Ovary (tissue), 10 donors: ENCODE data around the gene WIF1. TPM values are rescaled to one million over a fixed set of nuclear protein-coding genes. Genes with fewer than 3 reads are reported as not detected.

Experiments
- DNase-seq, 5 donors: peaks; one replicate each; pipeline ENCODE4 v3.0.0-alpha.2; 2019 to 2020
- H3K27ac ChIP-seq, 2 donors: fragments of 200-600 bp; one replicate each; pipeline versions ENCODE4 v1.5.1 to v1.8.0; 2019 to 2022
- H3K27me3 ChIP-seq: fragments of 200-600 bp; one replicate; pipeline ENCODE4 v1.8.0; 2022
- H3K36me3 ChIP-seq: fragments of 200-600 bp; sonication (generic); one replicate; pipeline ENCODE4 v1.5.1; 2019
- H3K4me1 ChIP-seq: one replicate; pipeline ENCODE4 v1.8.1; 2013; ENCODE audit warnings: mild to moderate bottlenecking, moderate library complexity; ENCODE audit not compliant: insufficient read depth
- H3K4me3 ChIP-seq: fragments of 200-600 bp; sonication (generic); one replicate; pipeline ENCODE4 v1.5.1; 2017
- H3K9me3 ChIP-seq, 2 donors: fragments of 200-600 bp in 1 of 2; sonication (generic) in 1 of 2; one replicate each; pipeline versions ENCODE4 v1.5.1 to v1.8.1; 2013 to 2019; ENCODE audit warnings: mild to moderate bottlenecking in 1 of 2, moderate library complexity in 1 of 2
- EP300 ChIP-seq: sonication (generic); formaldehyde crosslinking; IDR thresholded peaks from one replicate; pipeline ENCODE4 v1.6.1; 2017; ENCODE audit warnings: antibody characterized with exemption
- POLR2A ChIP-seq: fragments of 450-650 bp; IDR thresholded peaks from one replicate; pipeline ENCODE4 v1.6.1; 2017; ENCODE audit warnings: antibody characterized with exemption, mild to moderate bottlenecking, moderate library complexity
- WGBS, 3 donors: extraction: QIAGEN DNeasy Blood & Tissue Kit in 1 of 3; methylation state at CpG; one replicate each; pipeline versions ENCODE4 v1.1.5 to v1.1.7; 2013 to 2017; 5-methylcytosine and 5-hydroxymethylcytosine counted together
- intact Hi-C, 4 donors: fragments of 100-400 bp; cut with DNase I; formaldehyde crosslinking; loops; one replicate each; pipeline versions ENCODE4 v1.11.0 to v1.15.1; 2022 to 2023
- long read RNA-seq, 3 donors: library from polyadenylated mRNA in 2 of 3; unstranded in 2 of 3; transcript quantifications; one replicate each; pipeline ENCODE4 v2.0.0 and lab custom pipeline, GENCODE V29; 2021 to 2026
- polyA plus RNA-seq, 2 donors: library from polyadenylated mRNA; stranded (reverse); fragments of 200-250 nt in 1 of 2; fragments of 350-450 nt in 1 of 2; fragmentation: Illumina TruSeq in 1 of 2; extraction: RNeasy Lipid Tissue Mini Kit (QIAGEN cat#74804) in 1 of 2; gene quantifications; one replicate each; pipeline ENCODE4 v1.2.3, GENCODE V29; 2013 to 2014
- total RNA-seq, 7 donors: library from RNA; depleted of rRNA in 2 of 7; stranded (reverse); fragments of >200 nt in 2 of 7; fragmentation: NEBNext Ultra II Directional in 3 of 7; extraction: Animal tissue kit (Norgen Biotek cat#: 25700) in 3 of 7; gene quantifications; one replicate each; pipeline versions ENCODE4 v1.1.0 to v1.2.4, GENCODE V29; 2016 to 2023
- TF ChIP-seq, protein P1 (sequence below), 3 donors: fragments of 450-650 bp in 2 of 3; fragments of 200-600 bp in 1 of 3; IDR thresholded peaks; one replicate each; pipeline versions ENCODE4 v1.5.1 to v1.8.0; 2016 to 2022; ENCODE audit warnings: antibody characterized with exemption in 3 of 3, mild to moderate bottlenecking in 1 of 3
- donor health status: DM: no; HTN: no; CAD: no; lungs with moderate emphysema.
- donor health status: DM: no; HTN: no; CAD: no.
- donor health status: Bipolar disorder and iron deficiency.
- donor health status: DM: yes; HTN: yes; CAD: no.
- donor health status: DM: no; HTN: no; CAD: no.
- donor health status: DM: yes; HTN: yes; CAD: no.

WIF1 gene, protein sequence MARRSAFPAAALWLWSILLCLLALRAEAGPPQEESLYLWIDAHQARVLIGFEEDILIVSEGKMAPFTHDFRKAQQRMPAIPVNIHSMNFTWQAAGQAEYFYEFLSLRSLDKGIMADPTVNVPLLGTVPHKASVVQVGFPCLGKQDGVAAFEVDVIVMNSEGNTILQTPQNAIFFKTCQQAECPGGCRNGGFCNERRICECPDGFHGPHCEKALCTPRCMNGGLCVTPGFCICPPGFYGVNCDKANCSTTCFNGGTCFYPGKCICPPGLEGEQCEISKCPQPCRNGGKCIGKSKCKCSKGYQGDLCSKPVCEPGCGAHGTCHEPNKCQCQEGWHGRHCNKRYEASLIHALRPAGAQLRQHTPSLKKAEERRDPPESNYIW
- total RNA-seq (1 to 10 TPM in 3 of 7 donors, not detected in 4; 1.1 to 3.2 (median 2.0) TPM), polyA plus RNA-seq (1 to 10 TPM in 1 of 2 donors, under 1 TPM in 1; 0.11 to 6.7 TPM)
- long read RNA-seq, donor 1 = 0 reads
- long read RNA-seq, donor 2 = 0 reads
- long read RNA-seq, donor 3, partial matches to known transcripts = 1 of 6 reads
- long read RNA-seq, donor 3, other reads (novel, unspliced or antisense) = 1 of 6 reads

- peaks cover 0 to 7% of the 10 kb centered on the region in 2 donors for H3K9me3 ChIP-seq
- no peak within 1 kb of the TSS for H3K27ac ChIP-seq
- no peaks in the 10 kb centered on the region for H3K36me3 ChIP-seq
- no peaks in the 10 kb centered on the region for H3K4me1 ChIP-seq
- H3K27me3 ChIP-seq = no peaks in the 10 kb centered on the region
- no peak for TF ChIP-seq EP300
- TF ChIP-seq POLR2A = no peak
- TF ChIP-seq, protein P1, sequence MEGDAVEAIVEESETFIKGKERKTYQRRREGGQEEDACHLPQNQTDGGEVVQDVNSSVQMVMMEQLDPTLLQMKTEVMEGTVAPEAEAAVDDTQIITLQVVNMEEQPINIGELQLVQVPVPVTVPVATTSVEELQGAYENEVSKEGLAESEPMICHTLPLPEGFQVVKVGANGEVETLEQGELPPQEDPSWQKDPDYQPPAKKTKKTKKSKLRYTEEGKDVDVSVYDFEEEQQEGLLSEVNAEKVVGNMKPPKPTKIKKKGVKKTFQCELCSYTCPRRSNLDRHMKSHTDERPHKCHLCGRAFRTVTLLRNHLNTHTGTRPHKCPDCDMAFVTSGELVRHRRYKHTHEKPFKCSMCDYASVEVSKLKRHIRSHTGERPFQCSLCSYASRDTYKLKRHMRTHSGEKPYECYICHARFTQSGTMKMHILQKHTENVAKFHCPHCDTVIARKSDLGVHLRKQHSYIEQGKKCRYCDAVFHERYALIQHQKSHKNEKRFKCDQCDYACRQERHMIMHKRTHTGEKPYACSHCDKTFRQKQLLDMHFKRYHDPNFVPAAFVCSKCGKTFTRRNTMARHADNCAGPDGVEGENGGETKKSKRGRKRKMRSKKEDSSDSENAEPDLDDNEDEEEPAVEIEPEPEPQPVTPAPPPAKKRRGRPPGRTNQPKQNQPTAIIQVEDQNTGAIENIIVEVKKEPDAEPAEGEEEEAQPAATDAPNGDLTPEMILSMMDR (IDR thresholded peaks at IDR 0.05) = no peak
- intact Hi-C loops = no loop called here
- WGBS, 3 donors = 4 to 6% (median 5%) methylated on average over 68 to 73 of the region's 73 CpGs
- DNase-seq = peak in 1 of 5 donors; percentile 17
- peak within 1 kb of the TSS; percentile 12 for H3K4me3 ChIP-seq
Observed at GRCh38 chr12:65121049-65121955, at the start of gene WIF1. TSS of gene WIF1 (minus strand) at chr12:65121305. CDS start at chr12:65121191, 114 bp downstream.

DNA sequence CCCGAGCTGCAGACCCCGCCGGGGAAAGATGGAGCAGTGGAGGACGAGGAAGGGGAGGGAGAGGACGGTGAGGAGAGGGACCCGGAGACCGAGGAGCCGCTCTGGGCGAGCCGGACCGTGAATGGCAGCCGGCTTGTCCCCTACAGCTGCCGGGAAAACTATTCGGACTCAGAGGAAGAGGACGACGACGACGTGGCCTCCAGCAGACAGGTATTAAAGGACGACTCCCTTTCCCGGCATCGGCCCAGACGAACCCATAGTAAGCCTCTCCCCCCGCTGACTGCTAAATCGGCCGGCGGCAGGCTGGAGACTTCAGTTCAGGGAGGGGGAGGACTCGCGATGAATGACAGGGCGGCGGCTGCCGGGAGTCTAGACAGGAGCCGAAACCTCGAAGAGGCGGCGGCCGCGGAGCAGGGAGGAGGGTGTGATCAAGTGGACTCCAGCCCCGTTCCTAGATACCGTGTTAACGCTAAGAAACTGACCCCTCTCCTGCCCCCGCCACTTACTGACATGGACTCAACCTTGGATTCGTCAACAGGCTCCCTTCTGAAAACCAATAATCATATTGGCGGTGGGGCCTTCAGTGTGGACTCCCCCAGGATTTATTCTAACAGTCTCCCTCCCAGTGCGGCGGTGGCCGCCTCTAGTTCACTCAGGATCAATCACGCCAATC is 49.2 kb upstream of the WIF1 start:
- no peaks in the 10 kb centered on the region for H3K9me3 ChIP-seq
- H3K4me3 ChIP-seq = peak overlapping the region; percentile 66
- H3K27ac ChIP-seq = peak overlapping the region; percentile 85 to 91
- 0 to 1% (median 1%) methylated on average over 44 to 47 of the region's 47 CpGs for WGBS, 3 donors
- TF ChIP-seq EP300 = no peak
- TF ChIP-seq, protein P1 (IDR thresholded peaks at IDR 0.05) = no peak
- no peak for TF ChIP-seq POLR2A
- H3K36me3 ChIP-seq = no peaks in the 10 kb centered on the region
- H3K4me1 ChIP-seq = peaks cover 7% of the 10 kb centered on the region
- DNase-seq = peak; percentile 25 to 59 (median 45)
- intact Hi-C loops = no loop called here
- H3K27me3 ChIP-seq = no peaks in the 10 kb centered on the region

DNA sequence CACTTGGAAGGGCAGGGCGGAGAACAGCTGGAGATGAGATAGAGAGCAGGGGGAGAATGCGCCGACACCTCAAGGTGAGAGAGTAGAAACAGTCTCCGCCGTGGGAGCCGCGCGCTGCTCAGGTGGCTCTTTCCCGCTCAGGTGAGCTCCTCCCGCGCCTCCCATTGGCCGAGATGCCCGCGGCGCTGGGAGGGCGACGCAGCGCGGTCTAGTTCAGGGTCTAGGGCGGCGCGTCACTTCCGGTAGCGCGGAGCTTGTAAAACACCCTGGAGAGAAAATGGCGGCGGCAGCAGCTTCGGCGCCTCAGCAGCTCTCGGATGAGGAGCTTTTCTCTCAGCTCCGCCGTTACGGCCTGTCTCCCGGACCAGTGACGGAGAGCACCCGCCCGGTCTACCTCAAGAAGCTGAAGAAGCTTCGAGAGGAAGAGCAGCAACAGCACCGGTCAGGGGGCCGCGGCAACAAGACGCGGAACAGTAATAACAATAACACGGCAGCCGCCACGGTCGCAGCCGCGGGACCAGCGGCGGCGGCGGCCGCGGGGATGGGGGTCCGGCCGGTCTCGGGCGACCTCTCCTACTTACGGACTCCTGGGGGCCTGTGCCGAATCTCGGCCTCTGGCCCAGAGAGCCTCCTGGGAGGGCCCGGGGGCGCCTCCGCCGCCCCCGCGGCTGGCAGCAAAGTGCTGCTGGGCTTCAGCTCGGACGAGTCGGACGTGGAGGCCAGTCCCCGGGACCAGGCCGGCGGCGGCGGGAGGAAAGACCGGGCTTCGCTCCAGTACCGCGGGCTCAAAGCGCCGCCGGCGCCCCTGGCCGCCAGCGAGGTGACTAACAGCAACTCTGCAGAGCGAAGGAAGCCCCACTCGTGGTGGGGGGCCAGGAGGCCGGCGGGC is 48.5 kb upstream of the WIF1 start, which contains the start of gene LEMD3:
LEMD3 (plus strand) TSS at position 264 of the 889 bp plus-strand sequence; CDS start at position 278, 14 bp downstream.
- DNase-seq = peak; percentile 88 to 93 (median 90)
- TF ChIP-seq EP300 (no peak), POLR2A (peak; percentile 83)
- TF ChIP-seq, protein P1 (IDR thresholded peaks at IDR 0.05) = peak in 1 of 3 donors; percentile 2
- H3K27ac ChIP-seq = peak within 1 kb of the TSS; percentile 85 to 91
- peaks cover 7% of the 10 kb centered on the region for H3K4me1 ChIP-seq
- H3K9me3 ChIP-seq = no peaks in the 10 kb centered on the region
- H3K4me3 ChIP-seq = peak within 1 kb of the TSS; percentile 66
- intact Hi-C loops = no loop called here
- H3K27me3 ChIP-seq = no peaks in the 10 kb centered on the region
- 0 to 1% (median 0%) methylated on average over 74 to 91 of the region's 91 CpGs for WGBS, 3 donors
- H3K36me3 ChIP-seq = no peaks in the 10 kb centered on the region
